Neuronal stem cell (in vitro differentiated cells): ENCODE data around the gene TTC39C.

ENCODE experiments used
- DNase-seq: peaks from one replicate; pipeline ENCODE4 v3.0.0-alpha.2; 2013; ENCODE audit warnings: low spot score
- H2AFZ ChIP-seq: one replicate; pipeline ENCODE4 v1.6.1; 2013; ENCODE audit warnings: mild to moderate bottlenecking, low read length, inconsistent platforms
- H2AK5ac ChIP-seq: 2 replicates; pipeline ENCODE4 v1.6.1; 2013; ENCODE audit warnings: low read depth, mild to moderate bottlenecking, inconsistent platforms, low read length, moderate library complexity, mixed read lengths
- H2BK120ac ChIP-seq: 2 replicates; pipeline ENCODE4 v1.6.1; 2013; ENCODE audit warnings: low read depth, mild to moderate bottlenecking, inconsistent platforms, low read length, moderate library complexity, mixed read lengths
- H2BK12ac ChIP-seq: one replicate; pipeline ENCODE4 v1.6.1; 2013; ENCODE audit warnings: low read length, inconsistent platforms
- H2BK15ac ChIP-seq: 2 replicates; pipeline ENCODE4 v1.6.1; 2013; ENCODE audit warnings: mild to moderate bottlenecking, low read length, inconsistent platforms, mixed read lengths
- H2BK5ac ChIP-seq: one replicate; pipeline ENCODE4 v1.6.1; 2013; ENCODE audit warnings: inconsistent platforms, mild to moderate bottlenecking, low read length, moderate library complexity
- H3K14ac ChIP-seq: one replicate; pipeline ENCODE4 v1.6.1; 2013; ENCODE audit warnings: low read length, inconsistent platforms
- H3K18ac ChIP-seq: 2 replicates; pipeline ENCODE4 v1.6.1; 2013; ENCODE audit warnings: low read length, inconsistent platforms
- H3K23ac ChIP-seq: 2 replicates; pipeline ENCODE4 v1.6.1; 2013; ENCODE audit warnings: low read depth, mild to moderate bottlenecking, mixed read lengths, low read length, inconsistent platforms; ENCODE audit not compliant: poor library complexity
- H3K27ac ChIP-seq: replicated peaks from 3 replicates; pipeline ENCODE4 v1.5.1; 2013; ENCODE audit warnings: low read length, inconsistent platforms
- H3K27me3 ChIP-seq, 3 experiments: 2 replicates each; pipeline ENCODE4 v1.6.1; 2013; ENCODE audit warnings: low read length in 3 of 3, mild to moderate bottlenecking in 2 of 3, inconsistent platforms in 1 of 3, low read depth in 1 of 3, mixed read lengths in 1 of 3, moderate library complexity in 1 of 3; ENCODE audit not compliant: control insufficient read depth in 3 of 3, insufficient read depth in 3 of 3
- H3K36me3 ChIP-seq, 2 donors: replicated peaks in 1 of 2; 2 replicates each; pipeline ENCODE4 v1.6.1; 2013; ENCODE audit warnings: low read length in 2 of 2; ENCODE audit not compliant: control insufficient read depth in 2 of 2, insufficient read depth in 2 of 2
- H3K4ac ChIP-seq: 2 replicates; pipeline ENCODE4 v1.6.1; 2013; ENCODE audit warnings: inconsistent platforms, mild to moderate bottlenecking, low read length, moderate library complexity
- H3K4me1 ChIP-seq, 2 donors: 1 replicate in 1 of 2; 2 replicates in 1 of 2; pipeline ENCODE4 v1.6.1; 2013; ENCODE audit warnings: low read length in 2 of 2, low read depth in 1 of 2; ENCODE audit not compliant: control insufficient read depth in 2 of 2, insufficient read depth in 1 of 2
- H3K4me2 ChIP-seq: one replicate; pipeline ENCODE4 v1.6.1; 2013; ENCODE audit warnings: mild to moderate bottlenecking, low read length, inconsistent platforms; ENCODE audit not compliant: insufficient read depth, poor library complexity, severe bottlenecking
- H3K4me3 ChIP-seq, 2 donors: 2 replicates each; pipeline ENCODE4 v1.5.1; 2013; ENCODE audit warnings: low read length in 2 of 2, mild to moderate bottlenecking in 2 of 2, inconsistent platforms in 1 of 2, moderate library complexity in 1 of 2
- H3K79me1 ChIP-seq: one replicate; pipeline ENCODE4 v1.6.1; 2013; ENCODE audit warnings: low read depth, mild to moderate bottlenecking, inconsistent platforms, low read length, moderate library complexity
- H3K9ac ChIP-seq: one replicate; pipeline ENCODE4 v1.6.1; 2013; ENCODE audit warnings: mild to moderate bottlenecking, low read depth, low read length, inconsistent platforms; ENCODE audit not compliant: poor library complexity
- H3K9me3 ChIP-seq, 2 donors: replicated peaks in 1 of 2; 2 replicates each; pipeline versions ENCODE3 to v1.6.1; 2013; ENCODE audit warnings: low read length in 2 of 2, mild to moderate bottlenecking in 2 of 2, inconsistent platforms in 1 of 2, low read depth in 1 of 2, mixed read lengths in 1 of 2, moderate library complexity in 1 of 2; ENCODE audit not compliant: control insufficient read depth in 2 of 2, insufficient read depth in 1 of 2
- H4K8ac ChIP-seq: one replicate; pipeline ENCODE4 v1.6.1; 2013; ENCODE audit warnings: low read depth, mild to moderate bottlenecking, inconsistent platforms, low read length, moderate library complexity
- H4K91ac ChIP-seq: one replicate; pipeline ENCODE4 v1.6.1; 2013; ENCODE audit warnings: low read length, low read depth, mild to moderate bottlenecking, inconsistent platforms; ENCODE audit not compliant: poor library complexity
- WGBS, 2 donors: extraction: QIAGEN DNeasy Blood & Tissue Kit; methylation state at CpG; one replicate each; pipeline ENCODE4 v1.1.7; 2013; ENCODE audit warnings: missing lambda C conversion rate in 2 of 2, mixed read lengths in 1 of 2; ENCODE audit not compliant: insufficient read length in 2 of 2, insufficient replicate concordance in 1 of 2; ENCODE audit errors: extremely low coverage in 2 of 2; 5-methylcytosine and 5-hydroxymethylcytosine counted together

TTC39C gene

GRCh38 chr18:24023185-24023814 is 8.7 kb downstream of the TTC39C start:
- Histone ChIP-seq H3K23ac (peak overlapping the region; percentile 3), H3K4ac (no peak overlapping the region), H3K14ac (no peak overlapping the region), H3K9me3 (no peaks in the 10 kb centered on the region), H2BK120ac (no peak overlapping the region), H3K27ac (no peak overlapping the region), H3K9ac (no peak overlapping the region), H2BK12ac (no peak overlapping the region), H3K79me1 (peaks cover 6% of the 10 kb centered on the region), H3K36me3 (peaks cover 0 to 7% of the 10 kb centered on the region in 2 donors), H2BK5ac (no peak overlapping the region), H2BK15ac (no peak overlapping the region), H2AK5ac (no peak overlapping the region), H4K8ac (no peak overlapping the region), H2AFZ (no peak overlapping the region), H3K18ac (no peak overlapping the region), H3K4me1 (peaks cover 0 to 12% of the 10 kb centered on the region in 2 donors), H3K27me3 (no peaks in the 10 kb centered on the region), H4K91ac (no peak overlapping the region), H3K4me3 (no peak overlapping the region), H3K4me2 (no peak overlapping the region)
- no CpG with 5 or more reads among the region's 6 CpGs for WGBS, 2 donors
- no peak for DNase-seq

GRCh38 chr18:24024425-24024824 is 9.9 kb downstream of the TTC39C start:
- H3K79me1 ChIP-seq = peaks cover 6% of the 10 kb centered on the region
- no peak overlapping the region for H4K8ac ChIP-seq
- no CpG with 5 or more reads among the region's 5 CpGs for WGBS, 2 donors
- H2BK15ac ChIP-seq = no peak overlapping the region
- no peak overlapping the region for H3K4me3 ChIP-seq
- H2BK5ac ChIP-seq = no peak overlapping the region
- H3K23ac ChIP-seq = no peak overlapping the region
- H3K27me3 ChIP-seq = no peaks in the 10 kb centered on the region
- H3K27ac ChIP-seq = no peak overlapping the region
- no peak overlapping the region for H2BK120ac ChIP-seq
- H3K4ac ChIP-seq = no peak overlapping the region
- H3K4me1 ChIP-seq = peaks cover 0 to 12% of the 10 kb centered on the region in 2 donors
- no peak overlapping the region for H2AFZ ChIP-seq
- no peak overlapping the region for H3K9ac ChIP-seq
- no peak overlapping the region for H3K4me2 ChIP-seq
- H2AK5ac ChIP-seq = no peak overlapping the region
- no peaks in the 10 kb centered on the region for H3K9me3 ChIP-seq
- peaks cover 0 to 7% of the 10 kb centered on the region in 2 donors for H3K36me3 ChIP-seq
- H2BK12ac ChIP-seq = no peak overlapping the region
- H4K91ac ChIP-seq = no peak overlapping the region
- H3K18ac ChIP-seq = no peak overlapping the region
- no peak overlapping the region for H3K14ac ChIP-seq
- no peak for DNase-seq

GRCh38 chr18:24026457-24026856 is 11.9 kb downstream of the TTC39C start:
- H3K4ac ChIP-seq = no peak overlapping the region

GRCh38 chr18:24027156-24027827 is 12.7 kb downstream of the TTC39C start:
- H2BK120ac ChIP-seq = no peak overlapping the region
- H3K36me3 ChIP-seq = peaks cover 0 to 10% of the 10 kb centered on the region in 2 donors
- no peak overlapping the region for H2BK15ac ChIP-seq
- H3K27me3 ChIP-seq = no peaks in the 10 kb centered on the region
- H3K23ac ChIP-seq = no peak overlapping the region
- peaks cover 6% of the 10 kb centered on the region for H3K79me1 ChIP-seq
- H4K8ac ChIP-seq = no peak overlapping the region
- DNase-seq = no peak
- no peak overlapping the region for H2AK5ac ChIP-seq
- H2AFZ ChIP-seq = no peak overlapping the region
- peaks cover 0 to 12% of the 10 kb centered on the region in 2 donors for H3K4me1 ChIP-seq
- no CpG with 5 or more reads among the region's 14 CpGs for WGBS, 2 donors
- no peak overlapping the region for H3K4me2 ChIP-seq
- no peak overlapping the region for H3K4ac ChIP-seq
- H4K91ac ChIP-seq = no peak overlapping the region
- H3K18ac ChIP-seq = no peak overlapping the region
- no peak overlapping the region for H3K27ac ChIP-seq
- H2BK12ac ChIP-seq = no peak overlapping the region
- no peaks in the 10 kb centered on the region for H3K9me3 ChIP-seq
- H2BK5ac ChIP-seq = no peak overlapping the region
- H3K14ac ChIP-seq = no peak overlapping the region
- no peak overlapping the region for H3K9ac ChIP-seq
- no peak overlapping the region for H3K4me3 ChIP-seq

More at GRCh38 chr18:24026457-24026856, 11.9 kb downstream of the TTC39C start:
- no peak overlapping the region for H2BK12ac ChIP-seq
- no peak overlapping the region for H3K14ac ChIP-seq
- no peak overlapping the region for H2BK120ac ChIP-seq
- no peak for DNase-seq
- H2AK5ac ChIP-seq = no peak overlapping the region
- H3K9me3 ChIP-seq = no peaks in the 10 kb centered on the region
- H3K23ac ChIP-seq = no peak overlapping the region
- H4K8ac ChIP-seq = no peak overlapping the region
- no peaks in the 10 kb centered on the region for H3K27me3 ChIP-seq
- no peak overlapping the region for H2BK5ac ChIP-seq
- H3K18ac ChIP-seq = no peak overlapping the region
- H3K27ac ChIP-seq = no peak overlapping the region
- no peak overlapping the region for H3K4me3 ChIP-seq
- no peak overlapping the region for H3K4me2 ChIP-seq
- H2AFZ ChIP-seq = no peak overlapping the region
- peaks cover 0 to 7% of the 10 kb centered on the region in 2 donors for H3K36me3 ChIP-seq
- H3K9ac ChIP-seq = no peak overlapping the region
- H4K91ac ChIP-seq = no peak overlapping the region
- peaks cover 0 to 12% of the 10 kb centered on the region in 2 donors for H3K4me1 ChIP-seq
- H2BK15ac ChIP-seq = no peak overlapping the region
- no CpG with 5 or more reads among the region's 3 CpGs for WGBS, 2 donors
- H3K79me1 ChIP-seq = peaks cover 6% of the 10 kb centered on the region
